ENCODE results near the gene GINS3. TPM values are rescaled to one million over a fixed set of nuclear protein-coding genes. Genes with fewer than 3 reads are reported as not detected.

The GINS3 gene
- total RNA-seq, 1 experiment from 2014 or later = 7.3 TPM

- TF ChIP-seq, protein P1, sequence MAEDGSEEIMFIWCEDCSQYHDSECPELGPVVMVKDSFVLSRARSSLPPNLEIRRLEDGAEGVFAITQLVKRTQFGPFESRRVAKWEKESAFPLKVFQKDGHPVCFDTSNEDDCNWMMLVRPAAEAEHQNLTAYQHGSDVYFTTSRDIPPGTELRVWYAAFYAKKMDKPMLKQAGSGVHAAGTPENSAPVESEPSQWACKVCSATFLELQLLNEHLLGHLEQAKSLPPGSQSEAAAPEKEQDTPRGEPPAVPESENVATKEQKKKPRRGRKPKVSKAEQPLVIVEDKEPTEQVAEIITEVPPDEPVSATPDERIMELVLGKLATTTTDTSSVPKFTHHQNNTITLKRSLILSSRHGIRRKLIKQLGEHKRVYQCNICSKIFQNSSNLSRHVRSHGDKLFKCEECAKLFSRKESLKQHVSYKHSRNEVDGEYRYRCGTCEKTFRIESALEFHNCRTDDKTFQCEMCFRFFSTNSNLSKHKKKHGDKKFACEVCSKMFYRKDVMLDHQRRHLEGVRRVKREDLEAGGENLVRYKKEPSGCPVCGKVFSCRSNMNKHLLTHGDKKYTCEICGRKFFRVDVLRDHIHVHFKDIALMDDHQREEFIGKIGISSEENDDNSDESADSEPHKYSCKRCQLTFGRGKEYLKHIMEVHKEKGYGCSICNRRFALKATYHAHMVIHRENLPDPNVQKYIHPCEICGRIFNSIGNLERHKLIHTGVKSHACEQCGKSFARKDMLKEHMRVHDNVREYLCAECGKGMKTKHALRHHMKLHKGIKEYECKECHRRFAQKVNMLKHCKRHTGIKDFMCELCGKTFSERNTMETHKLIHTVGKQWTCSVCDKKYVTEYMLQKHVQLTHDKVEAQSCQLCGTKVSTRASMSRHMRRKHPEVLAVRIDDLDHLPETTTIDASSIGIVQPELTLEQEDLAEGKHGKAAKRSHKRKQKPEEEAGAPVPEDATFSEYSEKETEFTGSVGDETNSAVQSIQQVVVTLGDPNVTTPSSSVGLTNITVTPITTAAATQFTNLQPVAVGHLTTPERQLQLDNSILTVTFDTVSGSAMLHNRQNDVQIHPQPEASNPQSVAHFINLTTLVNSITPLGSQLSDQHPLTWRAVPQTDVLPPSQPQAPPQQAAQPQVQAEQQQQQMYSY (CRISPR knock-in tag; IDR thresholded peaks at IDR 0.05) = no peak
- TF ChIP-seq GTF2I (CRISPR knock-in tag; conservative IDR thresholded peaks at IDR 0.05) (no peak), SOX15 (CRISPR knock-in tag; IDR thresholded peaks at IDR 0.05) (no peak), FOXP4 (CRISPR knock-in tag; IDR thresholded peaks at IDR 0.05) (peak; percentile 57; the same call in 1 of the 2 replicates), ZBTB21 (CRISPR knock-in tag; IDR thresholded peaks at IDR 0.05; ENCODE audit: borderline replicate concordance) (no peak), FOXK1 (CRISPR knock-in tag; IDR thresholded peaks at IDR 0.05) (peak; percentile 93)
- TF ChIP-seq, protein P2, sequence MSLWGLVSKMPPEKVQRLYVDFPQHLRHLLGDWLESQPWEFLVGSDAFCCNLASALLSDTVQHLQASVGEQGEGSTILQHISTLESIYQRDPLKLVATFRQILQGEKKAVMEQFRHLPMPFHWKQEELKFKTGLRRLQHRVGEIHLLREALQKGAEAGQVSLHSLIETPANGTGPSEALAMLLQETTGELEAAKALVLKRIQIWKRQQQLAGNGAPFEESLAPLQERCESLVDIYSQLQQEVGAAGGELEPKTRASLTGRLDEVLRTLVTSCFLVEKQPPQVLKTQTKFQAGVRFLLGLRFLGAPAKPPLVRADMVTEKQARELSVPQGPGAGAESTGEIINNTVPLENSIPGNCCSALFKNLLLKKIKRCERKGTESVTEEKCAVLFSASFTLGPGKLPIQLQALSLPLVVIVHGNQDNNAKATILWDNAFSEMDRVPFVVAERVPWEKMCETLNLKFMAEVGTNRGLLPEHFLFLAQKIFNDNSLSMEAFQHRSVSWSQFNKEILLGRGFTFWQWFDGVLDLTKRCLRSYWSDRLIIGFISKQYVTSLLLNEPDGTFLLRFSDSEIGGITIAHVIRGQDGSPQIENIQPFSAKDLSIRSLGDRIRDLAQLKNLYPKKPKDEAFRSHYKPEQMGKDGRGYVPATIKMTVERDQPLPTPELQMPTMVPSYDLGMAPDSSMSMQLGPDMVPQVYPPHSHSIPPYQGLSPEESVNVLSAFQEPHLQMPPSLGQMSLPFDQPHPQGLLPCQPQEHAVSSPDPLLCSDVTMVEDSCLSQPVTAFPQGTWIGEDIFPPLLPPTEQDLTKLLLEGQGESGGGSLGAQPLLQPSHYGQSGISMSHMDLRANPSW (CRISPR knock-in tag; conservative IDR thresholded peaks at IDR 0.05; ENCODE audit: low read depth) = no peak
Measured at GRCh38 chr16:58392215-58393137, at the start of gene GINS3 (continued).

DNA sequence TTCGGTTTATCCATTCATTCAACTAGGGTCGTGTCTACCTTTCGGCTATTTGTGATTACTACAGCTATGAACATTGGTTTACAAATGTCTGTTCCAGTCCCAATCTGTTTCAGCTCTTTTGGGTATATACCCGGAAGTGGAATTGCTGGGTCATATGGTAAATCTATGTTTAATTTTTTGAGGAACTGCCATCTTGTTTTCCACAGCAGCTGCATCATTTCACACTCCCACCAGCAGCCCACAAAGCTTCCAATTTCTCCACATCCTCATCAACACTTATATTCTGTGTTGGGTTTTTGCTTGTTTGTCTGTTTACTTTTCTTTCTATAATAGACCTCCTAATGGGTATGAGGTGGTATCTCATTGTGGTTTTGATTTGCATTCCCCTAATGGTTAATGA lies 48.7 kb upstream of the GINS3 start:
- TF ChIP-seq SP1 (CRISPR knock-in tag; conservative IDR thresholded peaks at IDR 0.05) = no peak
- no peak for TF ChIP-seq ZNF423 (CRISPR knock-in tag; IDR thresholded peaks at IDR 0.05)
- no peak for TF ChIP-seq ZNF532 (CRISPR knock-in tag; IDR thresholded peaks at IDR 0.05; ENCODE audit: borderline replicate concordance)
- TF ChIP-seq FOXP4 (CRISPR knock-in tag; IDR thresholded peaks at IDR 0.05) = no peak
- no peak for TF ChIP-seq HMGXB4 (CRISPR knock-in tag; IDR thresholded peaks at IDR 0.05)
- TF ChIP-seq FOXJ3 (CRISPR knock-in tag; IDR thresholded peaks at IDR 0.05; ENCODE audit: borderline replicate concordance) = no peak
- Mint-ChIP-seq H3K27me3 (ENCODE audit: low read depth) (peaks cover 12% of the 10 kb centered on the region), H3K27ac (no peak overlapping the region), H3K9me3 (no peaks in the 10 kb centered on the region), H3K36me3 (no peaks in the 10 kb centered on the region), H3K4me1 (peaks cover 34% of the 10 kb centered on the region), H3K4me3 (no peak overlapping the region)
- ATAC-seq (no peak), DNase-seq (ENCODE audit: low spot score) (no peak)
- ChIA-PET CTCF (no interaction called here), POLR2A (no interaction called here)
